ENCODE results near the gene HP.
"Not testable (repeated sequence)": the region's sequence is repeated elsewhere in the genome, so short reads cannot be mapped to it uniquely, and the experiment has no call there.

The HP gene

GRCh38 chr16:72054254-72054847, at the start of gene HP:
TSS of gene HP (plus strand) at chr16:72054505. CDS start at chr16:72054653, 148 bp downstream.
- not testable (repeated sequence) for DNase-seq (ENCODE audit: low read depth in 4 of 4, low spot score in 1 of 4)

DNA sequence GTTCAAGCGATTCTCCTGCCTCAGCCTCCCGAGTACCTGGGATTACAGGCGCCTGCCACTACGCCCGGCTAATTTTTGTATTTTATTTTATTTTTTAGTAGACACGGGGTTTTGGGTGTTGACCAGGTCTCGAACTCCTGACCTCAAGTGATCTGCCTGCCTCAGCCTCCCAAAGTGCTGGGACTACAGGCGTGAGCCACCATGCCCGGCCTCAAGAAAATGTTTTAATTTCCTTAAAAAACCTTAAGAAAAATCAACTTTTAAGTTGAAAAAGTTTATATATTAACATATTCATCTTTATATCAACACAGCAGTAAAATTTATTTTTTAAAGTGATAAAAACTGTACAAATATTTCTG, 46.3 kb upstream of the HP start:
- not testable (repeated sequence) for DNase-seq (ENCODE audit: low read depth in 4 of 4, low spot score in 1 of 4)

- DNase-seq (ENCODE audit: low read depth in 4 of 4, low spot score in 1 of 4): peak; percentile 92 to 97 (median 95)
These were observed 45.7 kb upstream of the HP start, which contains the start of gene DHODH for GRCh38 chr16:72008424-72009216. TSS of gene DHODH (plus strand) at chr16:72008744. CDS start at chr16:72008765, 21 bp downstream.

DNA sequence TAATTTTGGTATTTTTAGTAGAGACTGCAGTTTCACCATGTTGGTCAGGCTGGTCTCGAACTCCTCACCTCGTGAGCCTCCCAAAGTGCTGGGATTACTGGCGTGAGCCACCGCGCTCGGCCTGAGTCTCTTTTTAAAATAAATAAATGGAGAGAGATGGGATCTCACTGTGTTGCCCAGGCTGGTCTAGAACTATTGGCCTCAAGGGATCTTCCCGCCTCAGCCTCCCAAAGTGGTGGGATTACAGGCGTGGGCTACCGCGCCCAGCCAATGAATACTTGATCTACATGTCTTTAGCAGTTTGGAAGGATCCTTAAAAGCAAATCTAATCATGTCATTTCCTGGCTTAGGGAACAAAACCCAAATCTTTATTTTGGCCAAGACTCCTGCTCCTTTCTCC, 44.5 kb upstream of the HP start:
- no peak for DNase-seq (ENCODE audit: low read depth in 4 of 4, low spot score in 1 of 4)

DNA sequence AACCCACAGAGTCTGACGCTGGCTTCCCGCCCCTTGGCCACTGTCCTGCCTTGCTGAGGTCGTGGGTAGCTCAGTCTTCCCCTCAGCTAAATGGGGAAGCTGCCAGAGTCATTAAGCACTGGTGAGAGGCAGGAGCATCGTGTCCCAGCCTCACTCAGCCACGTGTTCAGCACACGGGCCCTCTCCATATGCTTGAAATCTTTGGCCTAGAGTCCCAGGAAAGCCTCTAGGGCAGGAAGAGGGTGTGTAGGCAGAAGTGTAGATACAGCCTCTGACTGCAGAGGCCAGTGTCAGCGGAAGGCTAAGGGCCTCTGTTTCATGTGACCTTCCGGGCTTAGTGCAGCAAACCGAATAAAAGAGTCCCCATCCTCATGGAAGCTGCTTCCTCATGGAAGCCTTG, 41.7 kb upstream of the HP start:
- DNase-seq (ENCODE audit: low read depth in 4 of 4, low spot score in 1 of 4): no peak

DNA sequence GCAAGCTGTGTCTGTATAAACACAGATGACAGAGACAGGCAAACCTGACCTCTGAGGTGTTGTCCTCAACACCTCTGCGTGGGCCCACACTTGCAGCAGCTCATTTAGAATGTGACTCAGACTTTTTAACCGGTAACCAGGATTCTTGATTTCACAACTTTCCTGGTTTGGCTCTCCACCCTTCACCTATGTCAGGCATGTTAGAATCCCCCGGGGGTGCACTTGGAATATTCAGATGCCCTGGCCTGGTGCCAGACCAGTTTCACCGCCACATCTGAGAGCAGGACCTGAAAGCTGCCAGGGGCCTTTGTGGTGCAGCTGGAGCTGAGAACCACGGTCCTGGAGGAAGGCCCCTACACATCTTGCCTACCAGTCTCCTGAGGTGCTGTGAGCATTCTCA, 40.9 kb upstream of the HP start:
- DNase-seq (ENCODE audit: low read depth in 4 of 4, low spot score in 1 of 4): no peak

DNA sequence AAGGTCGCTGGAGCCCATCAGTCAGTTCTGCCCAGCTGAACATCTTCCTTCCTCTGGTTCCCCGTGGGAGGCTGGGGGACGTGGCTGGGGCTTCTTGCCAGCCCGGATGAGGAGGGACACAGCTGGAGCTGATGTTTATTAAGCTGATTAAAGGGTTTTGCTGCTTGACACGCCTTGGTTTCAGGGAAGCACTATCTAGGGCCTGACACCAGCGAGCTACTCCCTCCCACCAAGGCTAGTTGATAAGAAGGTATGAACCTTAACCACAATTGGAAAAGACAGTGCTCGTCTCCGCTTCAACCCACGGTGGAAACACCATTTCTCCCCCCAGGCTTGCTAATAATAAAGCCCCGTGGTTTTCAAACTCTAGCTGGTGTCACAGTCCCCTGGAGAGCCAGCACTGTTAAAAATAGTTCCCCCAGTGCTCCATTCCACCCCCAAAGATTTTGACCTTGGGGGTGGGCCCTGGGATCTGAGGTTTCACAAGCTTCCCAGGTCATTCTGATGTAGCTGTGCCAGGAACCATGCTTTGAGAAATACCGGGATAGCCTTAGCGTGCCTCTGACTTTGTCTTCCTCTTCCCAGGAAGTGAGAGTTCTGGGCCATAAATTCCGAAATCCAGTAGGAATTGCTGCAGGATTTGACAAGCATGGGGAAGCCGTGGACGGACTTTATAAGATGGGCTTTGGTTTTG, 40.3 kb upstream of the HP start:
- no peak for DNase-seq (ENCODE audit: low read depth in 4 of 4, low spot score in 1 of 4)

- DNase-seq (ENCODE audit: low read depth in 4 of 4, low spot score in 1 of 4): no peak
These were observed 39.6 kb upstream of the HP start for GRCh38 chr16:72014675-72015074.

DNA sequence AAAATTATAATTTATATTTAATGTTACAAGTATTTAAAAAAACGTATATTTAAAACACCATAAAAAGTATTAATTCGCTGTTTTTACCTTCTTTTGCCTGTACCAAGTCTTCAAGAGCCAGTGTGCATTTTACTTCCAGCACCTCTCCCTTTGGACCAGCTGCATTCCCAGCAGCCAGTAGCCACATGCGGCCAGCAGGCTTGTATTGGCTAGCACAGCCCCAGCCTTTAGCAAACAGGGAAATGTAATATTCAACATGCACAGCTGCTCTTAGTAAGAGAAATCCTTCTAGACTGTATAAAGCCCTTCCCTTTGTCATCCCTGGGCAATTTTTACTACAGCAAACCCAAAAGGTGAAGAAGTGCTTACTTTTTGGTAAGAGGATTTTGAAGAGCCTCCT, 39.2 kb upstream of the HP start:
- no peak for DNase-seq (ENCODE audit: low read depth in 4 of 4, low spot score in 1 of 4)

DNA sequence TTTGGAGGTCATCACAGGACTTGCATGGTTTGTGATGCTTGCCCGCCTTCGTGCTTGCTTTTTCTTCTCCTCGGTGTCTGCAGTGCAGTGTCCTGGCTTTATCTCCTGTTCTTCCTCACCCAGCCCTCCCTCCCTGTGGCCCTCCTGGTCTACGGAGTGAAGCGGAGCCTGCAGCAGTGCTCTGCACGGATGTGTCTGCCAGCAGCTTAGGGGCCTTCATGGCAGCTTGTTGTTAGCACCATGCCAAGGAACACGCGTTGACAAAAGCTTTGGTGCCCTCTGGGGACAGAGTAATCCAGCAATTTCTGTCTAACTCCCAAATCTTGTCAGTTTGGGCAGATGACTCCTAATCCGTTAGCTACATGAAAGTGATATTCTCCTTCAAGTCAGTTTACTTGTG, 35.8 kb upstream of the HP start:
- no peak for DNase-seq (ENCODE audit: low read depth in 4 of 4, low spot score in 1 of 4)

DNA sequence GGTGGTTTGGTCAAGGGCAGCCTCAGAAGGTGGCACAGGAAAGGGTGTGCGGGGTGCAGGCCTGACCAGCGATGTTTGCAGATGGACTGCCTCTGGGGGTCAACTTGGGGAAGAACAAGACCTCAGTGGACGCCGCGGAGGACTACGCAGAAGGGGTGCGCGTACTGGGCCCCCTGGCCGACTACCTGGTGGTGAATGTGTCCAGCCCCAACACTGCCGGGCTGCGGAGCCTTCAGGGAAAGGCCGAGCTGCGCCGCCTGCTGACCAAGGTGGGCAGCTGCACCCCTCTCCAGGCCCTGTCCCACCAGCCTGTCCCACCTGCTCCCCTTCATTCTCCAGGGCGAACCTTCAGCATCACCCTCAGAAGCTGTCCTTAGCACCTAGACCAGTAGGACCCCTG, 33.3 kb upstream of the HP start:
- DNase-seq (ENCODE audit: low read depth in 4 of 4, low spot score in 1 of 4): no peak

DNA sequence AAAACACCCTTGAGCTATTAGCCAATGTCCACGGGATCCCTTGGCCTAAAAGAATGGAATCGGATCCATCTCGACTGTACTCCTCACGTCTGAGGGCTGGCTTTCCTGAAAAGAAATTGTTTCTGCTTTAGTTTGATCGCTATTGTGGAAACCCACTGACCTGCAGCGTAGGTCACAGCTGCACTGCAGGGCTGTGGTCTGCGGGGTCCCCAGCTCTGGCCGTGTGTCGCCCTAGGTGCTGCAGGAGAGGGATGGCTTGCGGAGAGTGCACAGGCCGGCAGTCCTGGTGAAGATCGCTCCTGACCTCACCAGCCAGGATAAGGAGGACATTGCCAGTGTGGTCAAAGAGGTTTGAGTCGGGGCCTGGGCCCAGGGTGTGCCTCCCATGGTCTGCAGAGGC, 32.2 kb upstream of the HP start:
- DNase-seq (ENCODE audit: low read depth in 4 of 4, low spot score in 1 of 4): no peak

GRCh38 chr16:72023962-72024361, 30.3 kb upstream of the HP start:
- DNase-seq (ENCODE audit: low read depth in 4 of 4, low spot score in 1 of 4): no peak

DNA sequence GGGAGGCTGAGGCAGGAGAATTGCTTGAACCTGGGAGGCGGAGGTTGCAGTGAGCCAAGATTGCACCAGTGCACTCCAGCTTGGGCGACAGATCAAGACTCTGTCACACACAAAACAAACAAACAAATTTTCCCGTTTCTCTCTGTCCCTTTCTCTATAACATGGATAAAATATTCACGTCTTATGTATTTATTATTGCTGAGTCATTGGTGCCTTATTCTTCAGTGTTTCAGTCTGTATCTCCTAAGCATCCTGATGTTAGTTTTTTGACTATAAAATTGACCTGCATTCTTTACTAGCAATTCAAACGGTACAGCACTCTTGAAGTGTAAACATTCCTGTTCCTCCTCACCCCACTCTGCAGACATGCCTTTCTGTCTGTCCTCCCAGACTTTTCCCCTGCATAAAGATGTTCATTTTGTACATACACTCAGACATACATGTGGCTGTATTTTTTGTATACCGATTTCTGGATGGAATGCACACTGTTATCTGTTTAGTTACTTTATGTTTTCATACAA, 29.4 kb upstream of the HP start:
- no peak for DNase-seq (ENCODE audit: low read depth in 4 of 4, low spot score in 1 of 4)

GRCh38 chr16:72025404-72026114, 28.7 kb upstream of the HP start:
- no peak for DNase-seq (ENCODE audit: low read depth in 4 of 4, low spot score in 1 of 4)

GRCh38 chr16:72027669-72028378, 26.5 kb upstream of the HP start:
- DNase-seq (ENCODE audit: low read depth in 4 of 4, low spot score in 1 of 4): no peak

GRCh38 chr16:72029567-72030271, 24.6 kb upstream of the HP start:
- no peak for DNase-seq (ENCODE audit: low read depth in 4 of 4, low spot score in 1 of 4)

DNA sequence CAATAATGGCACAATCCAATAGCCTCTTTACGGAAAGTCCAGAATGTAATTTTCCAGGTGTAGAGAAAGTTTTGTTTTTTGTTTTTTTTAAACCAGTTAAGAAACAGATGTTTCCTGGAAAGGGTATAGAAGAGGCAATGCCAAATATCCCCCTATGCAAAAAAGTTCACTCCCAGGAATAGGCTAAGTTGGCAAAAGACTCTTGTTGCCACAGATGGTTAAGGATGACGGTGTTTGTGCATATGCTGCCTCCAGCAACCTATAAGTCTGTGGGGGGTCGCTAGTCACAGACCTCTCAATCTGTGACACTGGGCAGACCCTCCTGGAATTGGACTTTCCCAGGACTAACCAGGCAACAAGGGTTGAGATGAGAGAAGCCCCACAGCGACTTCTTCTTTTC, 20.9 kb upstream of the HP start:
- no peak for DNase-seq (ENCODE audit: low read depth in 4 of 4, low spot score in 1 of 4)

GRCh38 chr16:72036098-72036497, 18.2 kb upstream of the HP start:
- no peak for DNase-seq (ENCODE audit: low read depth in 4 of 4, low spot score in 1 of 4)

DNA sequence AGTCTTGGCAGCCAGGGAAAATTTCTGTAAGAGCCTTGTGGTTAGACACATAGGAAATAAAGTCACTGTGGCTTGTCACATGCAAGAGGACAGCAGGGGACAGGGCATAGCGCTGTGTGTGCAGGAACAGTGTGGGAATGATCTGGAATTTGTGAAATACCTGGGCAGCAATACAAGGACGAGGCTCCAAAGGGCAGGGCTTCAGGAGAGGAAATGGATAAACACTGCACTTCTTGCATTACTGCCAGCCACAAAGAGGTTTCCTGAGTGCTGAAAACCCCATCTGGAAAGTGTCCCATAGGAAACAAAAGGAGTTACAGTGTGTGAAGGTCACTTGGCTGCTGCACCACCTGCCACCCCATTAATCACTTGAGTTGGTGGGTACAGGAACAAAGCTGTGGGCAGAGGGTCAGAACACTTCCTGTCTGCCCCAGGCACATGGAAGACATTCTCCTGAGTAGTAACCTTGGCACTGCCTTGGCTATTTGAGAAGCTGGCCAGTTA, 12.1 kb upstream of the HP start:
- DNase-seq (ENCODE audit: low read depth in 4 of 4, low spot score in 1 of 4): no peak
